ENCODE results near the gene WDR19.
A peak's percentile ranks its signal among the peaks of the same experiment; 100 is the strongest.

Gene WDR19

DNA sequence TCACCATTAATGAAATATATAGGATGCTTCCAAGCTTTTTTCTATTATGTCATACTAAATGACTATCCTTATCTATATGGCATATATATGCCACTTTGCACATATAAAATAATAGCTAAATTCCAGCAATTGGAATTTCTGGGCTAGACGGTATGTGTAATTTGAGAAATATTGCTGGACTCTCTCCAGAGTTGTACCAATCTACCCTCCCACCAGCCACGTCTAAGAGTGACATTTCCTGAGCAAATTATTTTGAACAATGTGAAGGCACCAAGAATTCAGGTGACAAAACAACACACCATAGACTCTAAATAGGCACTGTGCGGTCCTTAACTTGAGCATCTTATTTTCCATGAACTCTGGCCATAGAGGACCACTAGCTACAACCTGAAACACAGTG, 121.5 kb downstream of the WDR19 start:
- DNase-seq (ENCODE audit: low read depth), result no peak

DNA sequence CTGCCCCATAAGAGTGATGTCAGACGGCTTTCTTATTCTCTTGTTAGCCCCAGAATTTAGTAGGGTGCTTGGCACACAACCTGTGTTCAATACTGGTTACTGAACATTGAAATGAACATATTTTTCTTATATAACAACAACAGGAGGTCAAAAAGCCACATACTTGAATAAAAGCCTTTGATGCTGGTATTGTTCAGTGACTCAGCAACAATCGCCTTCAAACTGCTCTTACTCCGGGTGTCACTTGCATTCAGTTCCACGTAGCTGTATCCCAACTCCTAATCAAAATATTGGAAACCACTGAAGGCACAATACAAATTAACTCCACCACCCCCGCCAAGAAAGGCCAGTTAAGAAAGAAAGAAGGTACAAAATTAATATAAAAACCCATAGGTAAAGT, 122.3 kb downstream of the WDR19 start:
- no peak for DNase-seq (ENCODE audit: low read depth)

DNA sequence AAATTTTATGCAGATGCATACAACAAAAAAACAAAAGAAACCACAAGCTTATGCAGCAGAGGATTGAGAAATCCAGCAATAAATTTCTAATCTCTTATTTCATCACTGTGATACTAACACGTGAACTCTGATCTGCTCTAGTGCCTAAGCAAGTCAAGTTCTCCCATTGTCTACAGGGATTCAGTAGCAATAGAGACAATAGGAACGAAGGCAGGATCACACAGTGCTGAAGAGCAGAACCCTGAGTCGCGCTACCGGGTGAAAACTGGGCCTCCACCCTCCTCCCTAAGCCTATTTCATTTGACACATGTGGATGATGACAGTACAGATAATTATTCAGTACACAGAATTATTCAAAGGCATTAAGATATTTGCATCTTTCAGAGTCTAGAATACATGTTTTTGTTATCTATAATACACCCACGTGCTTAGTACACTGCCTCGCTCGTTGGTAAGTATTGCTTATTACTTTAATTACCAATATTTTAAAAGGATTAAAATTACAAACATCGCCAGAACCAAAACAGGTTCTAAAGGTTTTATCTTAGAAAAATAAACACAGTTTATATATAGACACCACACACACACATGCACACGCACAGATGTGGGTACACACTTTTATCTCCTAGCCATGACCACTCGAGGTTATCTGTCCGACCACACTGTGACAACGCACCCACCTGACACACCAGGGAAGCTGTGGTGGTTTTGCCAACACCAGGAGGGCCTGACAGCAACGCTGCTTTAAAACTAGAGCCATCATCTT, 123.8 kb downstream of the WDR19 start:
- DNase-seq (ENCODE audit: low read depth), result no peak

DNA sequence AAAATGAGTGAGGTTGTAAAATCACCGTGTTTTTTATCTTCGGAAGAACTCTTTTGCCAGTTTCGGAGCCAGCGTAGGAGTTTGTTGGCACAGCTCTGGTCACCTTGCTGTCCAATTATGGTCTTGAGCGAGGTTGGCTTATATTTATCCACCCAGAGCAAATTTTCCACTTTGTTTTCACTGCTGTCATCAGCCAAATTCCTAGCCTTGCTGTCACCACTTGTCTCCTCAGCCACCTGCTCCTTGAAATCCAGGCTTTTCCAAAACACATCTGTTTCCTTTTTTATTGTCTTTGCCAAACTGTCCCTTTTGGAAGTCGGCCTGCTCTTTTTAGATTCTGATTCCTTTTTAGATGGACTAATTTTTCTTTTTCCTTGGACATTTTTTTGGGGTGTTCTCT, 126.3 kb downstream of the WDR19 start:
- DNase-seq (ENCODE audit: low read depth), result no peak

DNA sequence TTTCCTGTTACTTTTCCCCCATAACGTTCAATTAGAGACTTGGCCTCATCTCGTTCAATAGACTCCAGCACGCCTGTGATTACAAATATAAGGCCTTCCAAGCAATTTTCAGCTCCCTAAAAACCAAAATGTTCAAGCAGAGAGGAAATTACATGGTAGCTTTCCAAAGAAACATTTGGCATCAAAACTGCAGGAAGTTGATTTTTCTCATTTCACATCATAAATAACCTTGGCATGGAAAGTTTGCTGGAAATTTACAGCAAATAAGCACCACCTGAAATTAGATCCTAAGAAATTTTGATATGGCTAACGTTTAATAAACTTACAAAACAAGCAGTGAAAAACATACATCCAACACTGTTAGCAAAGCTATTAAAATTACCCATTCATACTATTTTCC, 130.5 kb downstream of the WDR19 start:
- no peak for DNase-seq (ENCODE audit: low read depth)

DNA sequence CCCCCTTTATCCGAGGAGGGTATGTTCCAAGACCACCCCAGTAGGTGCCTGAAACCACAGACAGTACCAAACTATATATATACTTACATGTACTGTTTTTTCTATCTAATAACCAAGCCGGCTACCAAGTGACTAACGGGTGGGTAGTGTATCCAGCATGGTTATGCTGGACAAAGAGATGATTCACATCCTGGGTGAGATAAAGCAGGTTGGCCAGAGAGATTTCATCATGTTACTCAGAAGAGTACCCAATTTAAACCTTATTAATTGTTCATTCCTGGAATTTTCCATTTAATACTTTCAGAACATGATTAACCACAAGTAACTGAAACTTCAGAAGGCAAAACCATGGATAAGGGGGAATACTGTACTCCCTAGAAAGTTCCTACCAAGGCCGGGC, 137.3 kb downstream of the WDR19 start:
- peak; percentile 44 for DNase-seq (ENCODE audit: low read depth)

DNA sequence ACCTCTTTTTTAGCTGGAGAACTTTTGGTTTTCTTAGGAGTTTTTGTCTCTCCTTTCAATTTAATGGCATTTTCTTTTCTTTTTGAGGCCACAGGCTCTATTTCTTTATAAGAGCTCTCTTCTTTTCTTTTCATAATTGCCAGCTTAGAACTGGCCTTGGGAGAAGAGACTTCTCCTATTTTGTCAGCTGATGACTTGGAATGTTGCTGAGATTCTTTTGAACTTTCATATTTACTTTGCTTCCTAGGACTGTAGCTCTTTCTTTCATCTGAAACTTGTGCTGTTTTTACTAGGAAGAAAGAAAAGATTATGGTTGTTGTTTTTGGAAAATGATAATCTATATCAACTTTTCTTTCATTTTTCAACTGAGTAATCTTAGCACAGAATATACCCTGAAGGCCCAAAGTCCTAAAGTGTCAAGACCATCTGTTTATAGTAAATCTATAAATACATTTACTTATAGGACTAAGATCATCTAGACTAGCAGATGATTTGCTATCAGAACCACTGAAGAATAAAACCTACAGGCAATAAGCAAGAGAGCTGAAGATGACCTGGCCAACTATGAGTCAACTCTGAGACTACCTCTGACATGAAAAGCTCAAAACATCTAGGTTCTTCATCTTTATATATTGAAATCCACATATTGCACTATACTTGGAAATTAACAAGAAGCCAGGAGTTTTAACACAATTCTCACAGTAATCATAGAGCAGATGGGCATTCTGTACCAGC, 138.2 kb downstream of the WDR19 start:
- peak; percentile 8 for DNase-seq (ENCODE audit: low read depth)

DNA sequence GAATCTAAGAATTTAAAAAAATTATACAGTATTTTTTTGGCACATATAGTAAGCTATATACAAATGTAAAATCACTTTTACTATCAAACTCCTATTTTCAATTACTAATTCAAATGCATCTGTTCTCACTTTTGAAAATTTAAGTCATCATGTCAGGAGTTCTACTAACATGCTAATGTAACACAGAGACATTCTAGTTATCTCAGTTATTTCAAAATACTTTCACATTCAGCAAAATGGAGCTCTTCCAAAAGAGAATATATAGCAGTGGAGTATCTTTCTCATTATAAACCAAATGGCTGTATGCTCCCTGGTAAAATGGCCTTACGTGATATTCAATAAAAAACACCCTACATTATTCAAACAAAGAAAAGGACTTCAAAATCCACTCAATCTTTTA, 141.5 kb downstream of the WDR19 start:
- no peak for DNase-seq (ENCODE audit: low read depth)

DNA sequence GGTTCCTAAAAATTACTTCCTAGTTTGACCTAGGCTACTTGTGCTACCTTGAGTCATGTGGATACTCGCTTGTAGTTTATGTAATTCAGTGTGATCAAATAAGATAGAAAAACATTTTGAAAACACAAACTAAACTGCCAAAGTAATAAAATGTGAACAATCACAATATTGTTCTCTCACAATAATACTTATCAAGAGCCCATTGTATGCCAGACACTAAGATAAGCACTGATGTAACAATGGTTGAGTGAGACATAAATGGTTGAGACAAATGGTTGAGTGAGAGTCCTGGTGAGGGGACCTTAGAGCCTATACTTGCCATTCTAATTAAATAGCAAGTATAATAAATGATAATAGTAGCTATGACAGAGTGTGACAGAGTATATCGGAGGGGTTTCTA, 142.1 kb downstream of the WDR19 start:
- no peak for DNase-seq (ENCODE audit: low read depth)

DNA sequence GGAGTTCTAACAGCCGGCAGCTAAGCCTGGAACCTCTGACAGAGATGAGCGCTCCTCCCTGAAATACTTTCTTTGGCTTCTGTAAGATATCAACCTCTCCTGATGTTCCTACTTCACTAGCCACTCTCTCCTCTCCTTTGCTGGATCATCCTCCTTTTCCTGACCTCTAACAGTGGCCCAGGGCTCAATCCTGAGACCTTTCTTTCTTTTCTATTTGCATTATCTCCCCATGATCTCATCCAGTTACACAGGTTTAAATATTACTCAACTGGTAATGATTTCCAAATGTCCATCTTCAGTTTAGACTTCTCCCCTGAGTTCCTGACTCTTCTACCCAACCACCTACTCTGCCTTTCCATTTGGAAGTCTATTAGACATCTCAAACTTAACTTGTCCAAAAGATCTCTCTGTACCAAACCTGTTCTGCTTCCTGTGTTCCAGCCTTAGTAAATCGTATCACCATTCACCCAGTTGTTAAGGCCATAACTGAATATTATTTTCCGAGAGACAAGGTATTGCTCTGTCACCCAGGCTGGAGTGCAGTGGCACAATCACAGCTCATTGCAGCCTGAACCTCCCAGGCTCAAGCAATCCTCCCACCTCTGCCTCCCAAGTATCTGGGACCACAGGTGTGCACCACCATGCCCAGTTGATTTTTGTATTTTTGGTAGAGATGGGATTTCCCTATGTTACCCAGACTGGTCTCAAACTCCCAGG, 142.7 kb downstream of the WDR19 start:
- no peak for DNase-seq (ENCODE audit: low read depth)

DNA sequence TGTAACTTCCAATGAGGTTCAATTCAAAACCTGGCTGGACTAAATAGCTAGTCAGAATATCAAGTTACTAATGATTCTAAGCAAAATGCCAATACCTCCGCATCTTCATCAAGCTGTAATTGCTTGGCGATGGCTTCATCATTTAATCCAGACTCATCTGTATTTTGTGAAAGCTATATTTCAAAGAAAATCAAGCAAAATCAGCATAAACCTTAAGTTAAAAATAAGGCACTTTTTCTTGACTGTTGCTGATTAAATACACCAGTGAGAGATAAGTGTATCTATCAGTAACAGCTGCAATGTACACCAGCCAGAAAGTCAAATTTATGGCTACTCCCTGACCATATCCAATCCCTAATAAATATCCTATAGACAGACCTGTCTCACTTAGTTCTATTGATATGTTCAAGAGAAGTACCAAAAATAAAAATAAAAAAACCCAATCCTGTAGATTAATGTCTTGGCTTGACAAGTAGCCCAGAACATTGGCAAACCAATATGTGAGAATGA, 144.2 kb downstream of the WDR19 start:
- no peak for DNase-seq (ENCODE audit: low read depth)

DNA sequence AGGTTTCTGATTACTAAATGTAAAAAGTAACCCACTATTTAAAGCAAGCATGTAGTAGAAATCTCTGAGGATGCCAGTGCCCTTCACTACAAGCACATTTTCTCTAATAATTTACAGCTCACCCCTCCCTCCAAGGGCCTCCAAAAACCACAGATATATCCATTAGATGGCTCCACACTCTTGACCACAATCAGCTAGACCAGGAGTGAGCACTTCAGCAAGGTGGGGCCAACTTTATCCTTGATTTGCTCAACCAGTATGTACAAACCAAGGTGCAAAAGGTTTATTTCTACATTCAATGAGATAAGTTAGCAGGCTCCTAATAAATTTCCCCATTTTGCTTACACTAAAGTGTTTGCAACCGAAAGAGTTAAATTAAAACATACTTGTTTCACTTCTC, 148.0 kb downstream of the WDR19 start:
- no peak for DNase-seq (ENCODE audit: low read depth)

DNA sequence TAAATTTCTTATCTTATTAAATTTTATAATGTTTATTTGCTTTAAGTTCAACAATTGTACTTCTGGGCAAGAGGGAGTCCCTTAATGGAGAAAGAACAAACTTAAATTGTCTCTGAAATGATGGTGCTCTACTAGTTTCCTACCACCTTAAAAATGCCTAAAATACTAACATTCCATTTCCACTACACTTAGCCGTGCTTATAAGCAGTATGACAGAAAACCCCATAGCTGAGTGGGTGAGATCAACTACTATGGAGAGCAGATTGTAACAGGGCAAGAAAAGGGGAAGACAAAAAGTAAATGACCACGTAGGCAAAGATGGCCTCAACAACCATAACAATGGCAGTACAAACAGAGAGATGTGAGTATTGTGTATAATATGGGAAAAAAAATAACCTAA, 148.9 kb downstream of the WDR19 start:
- no peak for DNase-seq (ENCODE audit: low read depth)
